ENCODE data around the gene KBTBD8.

DNA sequence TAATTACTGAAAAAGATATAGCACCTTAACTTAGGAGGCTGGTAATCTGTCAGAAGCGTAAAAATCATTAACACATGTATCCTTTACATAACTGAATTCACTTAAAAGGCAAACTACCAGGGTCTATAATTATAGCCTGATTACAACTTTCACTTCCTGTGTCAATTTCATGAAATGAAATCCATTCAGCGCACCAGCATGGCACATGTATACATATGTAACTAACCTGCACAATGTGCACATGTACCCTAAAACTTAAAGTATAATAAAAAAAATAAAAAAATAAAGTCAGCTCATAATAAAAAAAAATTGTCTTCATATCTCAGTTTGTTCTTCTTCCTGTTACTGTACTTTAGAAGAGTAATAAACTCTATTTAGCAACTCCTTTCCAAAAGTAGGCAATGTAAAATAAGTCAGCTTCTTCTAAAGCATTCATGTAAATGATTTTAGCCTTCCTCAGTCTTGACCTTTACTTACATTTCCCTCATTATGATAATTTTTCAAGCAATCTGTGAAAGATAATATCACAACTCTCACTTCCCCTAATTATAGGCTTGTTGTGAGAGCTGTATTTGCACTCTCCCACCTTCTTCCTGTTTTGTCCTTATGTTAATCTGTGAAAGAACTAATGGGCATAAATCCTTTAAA, 50.1 kb downstream of the KBTBD8 start:
- TF ChIP-seq POLR2AphosphoS5 (IDR thresholded peaks at IDR 0.05; ENCODE audit: low read depth, low read length) (no peak), SPI1 (IDR thresholded peaks at IDR 0.05; ENCODE audit: low read depth, low read length) (peak; percentile 94)
